ENCODE data around the gene ZMIZ1.

Gene ZMIZ1

DNA sequence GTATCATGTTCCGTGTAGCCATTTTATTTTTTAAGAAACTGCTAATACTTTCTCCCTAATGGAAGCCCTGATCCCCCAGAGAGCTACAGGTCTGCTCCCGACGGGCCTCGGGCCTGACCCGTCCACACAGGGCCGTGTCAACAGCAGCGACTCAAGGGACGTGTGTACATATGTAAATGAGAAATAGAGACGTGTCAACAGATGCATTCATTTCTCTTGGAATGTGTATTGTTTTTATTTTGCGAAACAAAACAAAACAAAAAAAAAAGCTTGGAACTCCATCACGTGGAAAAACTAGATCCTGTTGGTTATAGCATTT is 246.8 kb downstream of the ZMIZ1 start:
- Histone ChIP-seq H3K9me3 (ENCODE audit: severe bottlenecking) (no peaks in the 10 kb centered on the region), H3K27ac (no peak overlapping the region), H3K36me3 (peaks cover 18% of the 10 kb centered on the region), H3K4me3 (ENCODE audit: low read depth, low read length) (no peak overlapping the region), H3K27me3 (ENCODE audit: insufficient read depth, low read depth, severe bottlenecking) (no peaks in the 10 kb centered on the region)
- DNase-seq: no peak
- TF ChIP-seq CTCF (IDR thresholded peaks at IDR 0.05; ENCODE audit: low read depth, low read length): no peak

DNA sequence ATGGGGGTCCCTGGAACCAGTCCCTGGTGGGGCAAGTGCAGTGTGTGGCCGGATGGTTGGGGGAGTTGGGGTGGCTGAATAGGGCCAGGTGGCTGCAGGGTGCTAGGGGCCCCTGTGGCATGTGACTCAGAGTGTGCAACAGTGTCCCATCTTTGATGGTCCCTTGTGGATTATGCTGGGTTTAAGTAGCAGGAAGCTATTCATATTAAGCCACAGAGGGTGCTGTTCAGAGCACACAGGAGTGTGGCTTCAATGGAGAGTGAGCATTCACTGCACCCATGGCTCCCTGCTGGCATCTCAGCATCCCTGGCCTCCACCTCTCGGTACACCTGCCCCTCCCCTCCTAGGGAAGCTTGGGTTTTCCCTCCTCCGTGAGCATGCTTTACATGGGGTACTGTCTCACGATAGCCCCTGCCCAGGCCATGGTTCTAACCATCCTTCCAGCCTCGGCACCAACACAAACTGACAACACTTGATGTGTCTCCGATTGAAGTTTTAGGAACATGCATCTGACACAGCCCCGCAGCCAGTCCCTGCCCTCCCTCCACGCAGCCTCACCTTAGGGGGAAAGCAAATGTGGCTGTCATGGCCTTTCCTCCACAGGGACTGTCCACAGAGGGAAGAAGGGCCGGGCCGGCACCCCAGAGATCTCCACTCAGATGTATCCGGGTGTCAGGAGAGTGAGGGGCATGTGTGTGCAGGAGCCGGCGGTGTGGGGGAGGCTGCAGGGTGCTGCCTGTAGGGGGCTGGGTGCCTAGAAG is 248.1 kb downstream of the ZMIZ1 start:
- peak; percentile 41; the same call in 1 of the 2 replicates for TF ChIP-seq CTCF (IDR thresholded peaks at IDR 0.05; ENCODE audit: low read depth, low read length)

GRCh38 chr10:79318369-79318768 is 249.6 kb downstream of the ZMIZ1 start:
- Histone ChIP-seq H3K27ac (no peak overlapping the region), H3K4me3 (ENCODE audit: low read depth, low read length) (no peak overlapping the region), H3K36me3 (peaks cover 3% of the 10 kb centered on the region; the same call in 1 of the 2 replicates), H3K9me3 (ENCODE audit: severe bottlenecking) (no peaks in the 10 kb centered on the region), H3K27me3 (ENCODE audit: insufficient read depth, low read depth, severe bottlenecking) (no peaks in the 10 kb centered on the region)
- DNase-seq: no peak
- TF ChIP-seq CTCF (IDR thresholded peaks at IDR 0.05; ENCODE audit: low read depth, low read length): no peak

More for the DNA sequence above, 248.1 kb downstream of the ZMIZ1 start:
- no peak for DNase-seq
- no peak overlapping the region for H3K4me3 ChIP-seq (ENCODE audit: low read depth, low read length)
- H3K36me3 ChIP-seq: peaks cover 16% of the 10 kb centered on the region
- H3K27me3 ChIP-seq (ENCODE audit: insufficient read depth, low read depth, severe bottlenecking): no peaks in the 10 kb centered on the region
- no peak overlapping the region for H3K27ac ChIP-seq
- no peaks in the 10 kb centered on the region for H3K9me3 ChIP-seq (ENCODE audit: severe bottlenecking)

DNA sequence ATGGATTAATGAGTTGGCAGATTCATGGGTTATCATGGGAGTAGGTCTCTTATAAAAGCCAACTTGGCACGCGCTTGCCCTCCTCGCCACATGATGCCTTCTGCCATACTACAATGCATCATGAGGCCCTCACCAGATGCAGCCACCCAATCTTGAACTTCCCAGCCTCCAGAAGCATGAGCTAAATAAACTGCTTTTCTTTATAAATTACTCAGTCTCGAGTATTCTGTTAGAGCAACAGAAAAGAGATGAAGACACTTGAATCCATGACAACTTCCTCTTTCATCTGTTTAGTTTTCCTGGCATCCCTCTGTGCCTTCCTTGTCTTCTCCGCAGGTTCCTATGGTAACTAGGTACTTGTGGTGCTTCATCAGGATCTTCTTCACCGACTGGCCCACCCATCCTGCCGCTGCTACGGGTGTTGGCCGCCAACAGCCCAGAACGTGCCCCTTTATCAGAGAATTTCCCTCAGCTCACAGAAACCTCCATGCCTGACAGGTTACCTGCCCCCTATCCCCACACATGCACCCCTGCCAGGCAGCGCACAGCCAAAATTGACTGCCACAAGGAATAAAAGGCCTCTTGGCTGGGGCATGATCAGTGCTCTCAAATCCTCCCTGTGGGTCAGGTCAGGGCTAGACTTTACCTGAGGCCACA is 250.5 kb downstream of the ZMIZ1 start:
- Histone ChIP-seq H3K9me3 (ENCODE audit: severe bottlenecking) (no peaks in the 10 kb centered on the region), H3K27me3 (ENCODE audit: insufficient read depth, low read depth, severe bottlenecking) (no peaks in the 10 kb centered on the region), H3K27ac (no peak overlapping the region), H3K4me3 (ENCODE audit: low read depth, low read length) (no peak overlapping the region), H3K36me3 (no peaks in the 10 kb centered on the region)
- no peak for TF ChIP-seq CTCF (IDR thresholded peaks at IDR 0.05; ENCODE audit: low read depth, low read length)
- no peak for DNase-seq

GRCh38 chr10:79320316-79320715 is 251.6 kb downstream of the ZMIZ1 start:
- Histone ChIP-seq H3K4me3 (ENCODE audit: low read depth, low read length) (no peak overlapping the region), H3K27ac (no peak overlapping the region), H3K27me3 (ENCODE audit: insufficient read depth, low read depth, severe bottlenecking) (no peaks in the 10 kb centered on the region), H3K9me3 (ENCODE audit: severe bottlenecking) (no peaks in the 10 kb centered on the region), H3K36me3 (no peaks in the 10 kb centered on the region)
- no peak for TF ChIP-seq CTCF (IDR thresholded peaks at IDR 0.05; ENCODE audit: low read depth, low read length)
- no peak for DNase-seq

Data from WERI-Rb-1 (cell line).